GM11168 (cell line): ENCODE measurements around the gene LY86.
"Not testable (repeated sequence)": the region's sequence is repeated elsewhere in the genome, so short reads cannot be mapped to it uniquely, and the experiment has no call there.

Source experiments
- in situ Hi-C: fragments of 300-500 bp; cut with MboI; formaldehyde crosslinking; loops from one replicate; pipeline ENCODE4 v1.12.0; 2022; ENCODE audit warnings: low sequenced_read_pairs; ENCODE audit not compliant: unreplicated experiment

The LY86 gene

DNA sequence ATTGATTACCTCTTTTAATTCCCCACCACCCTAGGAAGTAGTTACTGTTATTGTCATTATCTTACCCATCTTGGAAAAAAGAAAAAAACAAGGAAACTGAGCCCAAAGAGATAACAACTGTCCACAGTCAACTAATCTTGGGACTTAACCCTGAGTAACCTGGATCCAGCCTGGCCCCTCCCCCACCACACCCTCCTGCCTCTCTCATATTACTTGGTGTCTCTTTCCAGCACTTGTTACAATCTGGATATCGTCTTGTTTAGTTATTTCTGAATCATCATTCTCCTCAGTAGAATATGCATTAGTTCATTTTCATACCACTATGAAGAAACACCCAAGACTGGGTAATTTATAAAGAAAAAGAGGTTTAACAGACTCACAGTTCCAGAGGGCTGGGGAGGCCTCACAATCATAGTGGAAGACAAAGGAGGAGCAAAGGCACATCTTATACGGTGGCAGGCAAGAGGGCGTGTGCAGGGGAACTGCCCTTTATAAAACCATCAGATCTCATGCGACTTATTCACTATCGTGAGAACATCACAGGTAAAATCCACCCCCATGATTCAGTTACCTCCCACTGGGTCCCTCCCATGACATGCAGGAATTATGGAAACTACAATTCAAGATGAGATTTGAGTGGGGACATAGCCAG lies 60.3 kb downstream of the LY86 start:
- in situ Hi-C loops = no loop called here

DNA sequence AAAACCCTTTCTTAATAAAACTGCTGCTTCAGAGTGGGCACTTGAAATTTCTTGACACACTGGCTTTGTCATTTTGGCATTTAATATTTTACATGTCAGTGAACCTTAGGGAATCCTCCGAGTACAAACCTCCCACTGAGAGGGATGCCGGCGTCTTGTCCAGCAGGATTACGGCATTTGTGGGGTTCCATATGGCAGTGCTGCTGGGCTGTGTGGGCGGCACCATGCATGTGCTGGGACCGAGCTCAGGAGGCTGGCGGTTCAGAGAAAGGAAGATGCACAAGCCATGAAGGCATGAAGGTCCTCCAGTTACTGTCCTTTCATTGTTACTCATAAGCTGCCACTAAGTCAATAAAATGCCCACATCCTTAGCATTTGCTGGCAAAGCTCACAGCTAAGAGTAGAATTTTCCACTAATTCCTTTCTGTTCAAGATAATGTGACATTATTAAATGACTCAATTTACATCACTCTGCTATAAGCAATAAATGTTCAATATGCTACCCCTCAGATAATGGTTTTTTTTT lies 61.4 kb downstream of the LY86 start:
- in situ Hi-C loops = no loop called here

DNA sequence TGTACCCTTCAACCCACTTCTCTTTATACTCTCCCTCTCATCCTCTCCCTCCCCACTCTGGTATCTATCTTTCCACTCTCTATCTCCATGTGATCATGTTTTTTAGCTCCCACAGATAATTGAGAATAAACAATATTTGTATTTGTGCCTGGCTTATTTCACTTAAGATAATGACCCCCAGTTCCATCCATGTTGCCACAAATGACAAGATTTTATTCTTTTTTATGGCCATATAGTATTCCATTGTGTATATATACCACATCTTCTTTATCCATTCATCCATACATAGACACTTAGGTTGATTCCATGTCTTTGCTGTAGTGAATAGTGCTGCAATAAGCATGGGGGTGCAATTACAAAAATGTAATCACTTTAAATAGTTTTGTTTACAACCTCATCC lies 62.3 kb downstream of the LY86 start:
- in situ Hi-C loops = no loop called here

DNA sequence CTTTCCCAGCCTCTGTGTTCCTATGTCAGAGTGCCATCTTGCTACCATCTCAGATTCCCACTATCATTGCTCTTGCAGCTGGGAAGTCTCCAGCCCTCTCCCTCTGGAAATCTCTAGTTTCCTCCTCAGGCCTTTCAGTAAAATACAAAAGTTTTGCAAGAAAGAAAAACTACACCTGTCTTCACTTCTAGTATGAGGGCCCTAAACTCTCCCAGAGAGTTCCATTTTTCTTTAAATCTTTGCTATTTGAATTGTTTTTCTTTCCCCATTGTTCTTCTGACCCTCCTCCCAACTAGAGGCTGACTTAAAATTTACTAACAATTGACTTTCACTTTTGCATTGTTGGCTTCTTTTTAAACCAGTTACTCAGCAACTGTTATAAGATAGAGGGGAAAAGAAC lies 62.8 kb downstream of the LY86 start:
- in situ Hi-C loops = no loop called here

DNA sequence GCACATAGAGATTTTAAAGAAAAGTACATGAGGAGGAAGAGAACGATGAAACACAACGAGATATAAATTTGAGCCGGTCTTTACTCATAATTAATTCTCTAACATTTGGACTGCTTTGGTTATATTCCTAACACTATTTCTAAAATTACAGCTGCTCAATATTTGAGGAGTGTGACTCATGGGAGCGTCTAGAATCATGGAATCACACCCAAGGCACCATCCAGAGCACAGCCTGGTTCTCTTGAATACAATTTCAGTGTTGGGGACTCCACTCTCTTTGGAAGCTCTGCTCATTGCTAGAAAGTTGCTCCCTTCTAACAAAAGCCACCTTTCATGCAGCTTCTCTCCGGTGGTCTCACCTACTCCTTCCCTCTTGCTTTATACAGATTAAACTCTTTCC lies 64.4 kb downstream of the LY86 start:
- in situ Hi-C loops = no loop called here

DNA sequence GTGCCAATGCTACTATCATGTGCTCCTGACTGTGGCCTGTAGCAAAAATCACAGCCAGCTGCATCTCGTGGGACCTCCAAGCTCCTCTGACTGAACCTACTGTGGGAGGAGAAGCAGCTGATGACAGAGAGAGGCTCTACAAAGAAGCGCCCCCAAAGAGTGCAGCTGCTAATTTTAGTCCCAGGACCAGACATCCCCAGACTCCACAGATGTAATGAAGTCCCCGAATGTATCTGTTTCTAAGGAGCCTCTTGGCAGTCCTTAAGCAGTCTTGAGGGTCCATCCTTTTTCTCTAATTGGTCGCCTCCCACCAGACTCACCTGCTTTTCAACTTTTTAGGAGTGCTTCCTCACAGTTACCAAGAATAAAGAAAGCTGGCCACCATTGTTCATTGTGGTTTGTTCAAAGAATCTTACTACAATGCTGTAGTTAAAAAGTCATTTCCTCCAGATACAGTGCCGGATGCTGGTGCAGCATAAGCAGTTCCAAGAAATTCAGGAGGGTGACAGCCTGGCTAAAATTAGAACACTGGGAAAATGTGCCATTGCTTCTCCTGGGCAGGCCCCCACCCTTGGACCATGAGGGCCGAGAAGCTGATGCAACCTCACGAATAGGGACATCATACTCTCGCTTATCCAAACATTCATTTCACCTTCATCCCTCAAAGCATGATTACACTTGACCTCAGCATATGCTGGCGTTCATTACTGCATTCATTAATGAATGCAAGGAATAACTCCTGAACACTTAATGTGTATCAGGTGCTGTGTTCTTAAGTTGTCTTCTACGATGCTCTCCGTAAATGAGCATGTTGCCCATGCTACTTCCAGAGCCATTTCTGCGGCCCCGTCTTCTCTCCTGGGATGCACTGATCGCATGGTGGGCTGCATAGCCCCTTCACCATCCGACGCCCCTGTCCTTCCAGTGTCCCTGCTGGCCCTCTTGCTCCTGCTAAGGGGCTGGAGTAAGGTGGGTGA lies 66.4 kb downstream of the LY86 start:
- in situ Hi-C loops = no loop called here

DNA sequence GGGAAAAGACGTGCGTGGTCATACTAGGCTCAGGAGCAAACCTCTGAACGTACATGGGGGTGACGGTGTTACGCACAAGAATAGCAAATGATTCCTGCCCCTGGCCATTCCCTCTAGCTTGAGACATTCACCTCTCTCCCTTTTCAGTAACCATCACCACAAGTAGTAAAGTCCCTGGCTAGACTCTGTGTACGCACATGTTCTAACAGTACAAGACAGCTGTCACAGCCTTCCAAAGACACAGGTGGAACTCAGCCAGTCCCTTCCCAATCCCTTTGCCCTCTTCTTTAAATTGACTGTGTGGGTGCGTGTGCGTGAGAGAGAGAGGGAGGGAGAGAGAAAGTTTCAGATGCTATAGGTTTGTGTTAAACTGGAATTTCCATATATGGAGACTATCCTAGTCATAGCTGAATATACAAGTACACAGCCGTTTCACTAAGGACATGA lies 67.3 kb downstream of the LY86 start:
- in situ Hi-C loops = no loop called here

DNA sequence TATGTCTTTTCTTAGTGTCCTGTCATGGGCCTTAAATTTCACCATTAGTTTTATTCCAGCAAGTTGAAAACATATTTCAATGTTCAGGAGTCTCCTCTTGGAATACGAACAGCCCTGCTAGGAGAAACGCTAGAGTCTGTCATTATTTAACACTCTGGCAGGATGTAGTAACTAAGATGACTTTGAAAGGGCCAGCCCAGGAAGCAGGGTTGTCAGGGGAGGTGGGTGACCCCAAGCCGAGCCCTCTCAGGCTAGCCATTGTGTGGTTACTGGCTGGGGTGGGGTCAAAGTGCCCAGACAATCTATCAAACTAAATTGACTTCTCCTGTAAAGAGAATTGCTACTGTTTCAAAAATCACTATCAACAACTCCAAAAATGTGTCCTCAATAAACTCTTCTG lies 67.8 kb downstream of the LY86 start:
- in situ Hi-C loops = no loop called here

DNA sequence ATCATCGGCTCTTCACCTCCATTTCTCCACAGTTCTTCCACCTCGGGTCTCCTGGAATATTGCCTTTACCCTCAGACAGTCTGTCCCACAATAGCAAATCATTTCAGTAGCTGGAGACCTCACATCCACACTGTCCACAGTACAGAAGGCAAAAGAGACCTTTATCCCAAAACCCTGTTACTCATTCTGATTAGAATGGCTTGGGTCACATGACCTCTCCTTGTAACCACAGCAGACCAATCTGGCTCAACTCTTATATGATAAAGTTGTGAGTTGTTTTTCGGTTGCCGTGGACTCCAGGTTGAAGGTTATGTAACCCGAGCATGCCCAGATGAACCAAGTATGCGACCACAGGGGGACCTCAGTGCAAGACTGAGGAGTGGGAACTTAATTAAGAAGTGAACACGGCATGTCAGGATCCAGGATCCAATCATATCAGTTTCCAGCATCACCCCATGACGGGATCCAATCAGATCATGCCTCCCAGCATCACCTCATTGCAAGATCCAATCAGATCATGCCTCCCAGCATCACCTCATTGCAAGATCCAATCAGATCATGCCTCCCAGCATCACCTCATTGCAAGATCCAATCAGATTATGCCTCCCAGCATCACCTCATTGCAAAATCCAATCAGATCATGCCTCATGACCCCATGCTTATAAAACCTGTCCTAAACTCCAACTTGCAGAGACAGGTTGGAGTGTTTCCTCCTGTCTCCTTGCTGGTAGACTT lies 68.7 kb downstream of the LY86 start:
- in situ Hi-C loops = no loop called here

DNA sequence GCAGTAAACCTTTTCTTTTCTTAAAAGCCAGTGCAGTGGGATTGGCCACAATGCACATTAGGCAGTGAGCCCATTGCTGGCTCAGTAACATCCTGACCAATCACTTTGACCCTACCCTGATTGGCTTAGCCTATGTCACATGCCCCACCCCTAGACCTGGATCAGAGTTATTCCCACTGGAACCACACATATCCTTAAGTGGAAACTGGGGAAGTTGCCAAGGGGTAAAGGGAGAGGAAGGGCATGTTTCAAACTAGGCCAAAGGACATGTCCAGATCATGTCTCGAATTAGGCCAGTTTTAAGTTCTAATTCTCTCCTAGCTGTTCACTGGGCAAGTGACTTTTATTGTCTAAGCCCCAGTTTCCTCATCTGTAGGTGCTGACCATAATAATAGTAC lies 69.3 kb downstream of the LY86 start:
- in situ Hi-C loops = no loop called here

DNA sequence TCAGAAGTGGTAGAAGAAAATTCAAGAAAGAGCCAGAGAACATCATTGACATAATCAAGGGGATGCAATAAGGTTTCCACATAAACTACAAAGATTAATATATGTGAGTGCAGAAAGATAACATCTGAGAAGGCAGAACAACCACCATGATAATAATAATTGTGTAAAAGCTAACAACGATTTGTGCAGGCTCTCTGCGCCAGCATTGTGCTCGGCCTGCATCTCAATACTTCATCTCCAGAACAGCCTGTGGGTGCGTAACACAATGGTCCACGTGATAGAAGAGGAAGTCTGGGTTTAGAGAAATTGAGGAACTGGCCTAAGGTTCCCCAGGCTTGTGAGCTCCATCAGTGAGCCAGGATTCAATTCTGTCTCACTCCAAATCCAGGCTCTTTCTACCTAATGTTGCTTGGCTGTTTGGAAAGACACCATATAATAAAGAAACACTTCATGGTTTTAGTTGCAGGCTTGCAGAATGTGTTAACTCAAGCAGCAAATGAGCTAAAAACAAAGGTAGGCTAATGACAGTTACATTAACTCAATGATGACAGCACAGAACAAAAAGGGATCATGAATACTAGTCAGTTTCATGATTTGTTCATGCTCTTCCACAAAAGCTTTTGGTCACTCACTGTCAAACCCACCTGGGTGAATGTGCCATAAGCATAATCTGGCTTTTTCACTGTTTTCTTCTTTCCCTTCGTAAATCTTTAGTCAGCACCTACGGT lies 71.2 kb downstream of the LY86 start:
- in situ Hi-C loops = no loop called here

DNA sequence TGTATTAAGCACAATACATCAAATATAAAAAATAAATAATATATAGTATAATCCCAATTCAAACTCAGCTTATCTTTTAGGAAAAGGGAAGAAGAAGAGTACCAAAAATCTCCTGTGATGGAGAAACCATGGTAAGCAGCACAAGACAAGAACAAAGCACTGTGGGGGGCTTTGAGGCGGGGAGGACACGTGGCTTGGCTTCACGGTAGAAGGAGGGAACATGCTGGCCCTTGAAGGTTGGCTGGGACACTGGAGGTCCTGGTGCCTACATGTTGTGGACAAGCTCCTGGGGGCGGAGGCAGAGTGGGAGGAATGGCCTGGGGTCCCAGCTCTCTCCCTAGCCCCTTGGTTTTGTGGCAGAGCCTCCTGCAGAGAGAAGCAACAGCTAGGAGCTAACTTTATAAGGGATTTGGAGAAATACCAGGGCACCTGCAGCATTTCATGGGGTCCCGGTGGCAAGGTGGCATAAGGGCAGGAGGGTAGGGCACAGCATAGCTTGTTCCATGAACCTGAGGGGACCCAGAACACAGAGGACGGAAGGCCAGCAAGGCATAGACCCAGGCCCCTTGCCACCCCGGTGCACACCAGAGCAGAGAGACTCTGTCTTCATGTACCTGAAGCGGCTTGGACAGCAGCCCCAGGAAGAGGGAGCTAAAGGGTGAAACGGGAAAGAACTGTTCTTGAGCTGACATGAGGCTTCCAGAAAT lies 72.0 kb downstream of the LY86 start:
- in situ Hi-C loops = no loop called here

DNA sequence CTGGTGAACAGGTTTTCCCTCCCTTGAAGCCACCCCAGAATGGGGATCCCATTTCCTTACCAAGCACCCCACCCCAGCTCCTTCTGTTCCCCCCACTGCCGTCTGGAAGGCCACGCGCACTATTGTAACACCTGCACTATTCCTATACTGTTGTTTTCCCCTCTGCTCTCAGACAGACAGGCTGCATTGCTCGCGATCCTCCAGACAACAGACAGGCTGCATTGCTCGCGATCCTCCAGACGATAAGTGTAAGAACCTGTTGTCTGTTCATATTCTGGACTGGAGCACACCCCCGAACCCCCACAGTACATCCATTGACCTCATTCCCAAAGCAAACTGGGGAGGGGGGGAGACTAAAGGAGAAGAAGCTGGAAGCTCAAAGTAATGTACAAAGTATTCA lies 72.7 kb downstream of the LY86 start:
- in situ Hi-C loops = no loop called here

DNA sequence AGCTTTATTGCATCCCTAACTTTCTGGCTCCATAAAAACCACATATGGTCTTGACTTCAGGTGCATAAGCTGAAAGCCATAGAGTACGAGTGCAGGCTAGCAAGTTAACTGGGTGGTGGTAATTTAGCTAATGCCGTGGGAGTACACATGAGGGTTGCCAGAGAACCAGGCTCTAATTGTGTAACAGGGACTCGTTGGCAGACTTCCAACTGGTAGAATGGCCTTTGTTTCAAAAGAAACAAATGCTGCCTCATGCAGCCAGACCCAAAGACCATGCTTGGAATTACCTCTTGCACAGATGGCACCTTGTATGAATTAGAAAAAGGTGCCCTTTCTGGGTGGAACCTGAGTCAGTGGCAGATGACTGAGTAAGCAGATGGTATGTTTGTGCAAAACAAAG lies 73.2 kb downstream of the LY86 start:
- in situ Hi-C loops = no loop called here

DNA sequence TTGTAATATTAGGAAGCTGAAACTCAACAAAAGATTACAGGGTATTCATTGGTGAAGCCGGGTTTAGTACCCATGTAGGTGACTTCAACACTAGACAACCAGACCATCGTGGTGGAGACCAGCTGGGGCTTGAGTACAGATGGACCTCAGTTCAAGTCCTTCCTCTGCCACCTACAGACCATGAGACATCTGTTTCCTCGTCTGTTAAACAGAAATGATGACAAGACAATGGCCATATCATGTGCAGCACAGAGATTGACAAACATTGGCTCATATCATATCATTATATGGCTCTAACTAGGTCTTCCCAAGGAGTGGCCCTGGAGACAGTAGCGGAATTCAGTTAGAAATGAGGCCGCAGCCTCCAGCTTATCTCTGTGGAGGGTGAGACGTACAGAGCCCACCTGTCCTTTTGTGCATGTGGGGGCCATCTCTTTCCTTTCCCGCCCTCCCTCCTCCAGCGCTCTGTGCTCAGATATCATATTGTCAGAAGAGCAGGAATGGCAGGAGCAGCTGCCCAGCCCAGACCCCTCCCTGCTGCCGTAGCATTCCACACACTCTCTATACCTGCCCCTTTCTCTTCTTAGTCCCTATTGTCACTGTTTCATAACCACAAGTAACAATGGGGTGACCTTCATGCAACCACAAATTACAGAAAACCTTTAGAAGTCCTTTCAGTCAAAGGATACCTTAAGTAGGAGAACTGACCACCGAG lies 75.1 kb downstream of the LY86 start:
- in situ Hi-C loops = no loop called here

DNA sequence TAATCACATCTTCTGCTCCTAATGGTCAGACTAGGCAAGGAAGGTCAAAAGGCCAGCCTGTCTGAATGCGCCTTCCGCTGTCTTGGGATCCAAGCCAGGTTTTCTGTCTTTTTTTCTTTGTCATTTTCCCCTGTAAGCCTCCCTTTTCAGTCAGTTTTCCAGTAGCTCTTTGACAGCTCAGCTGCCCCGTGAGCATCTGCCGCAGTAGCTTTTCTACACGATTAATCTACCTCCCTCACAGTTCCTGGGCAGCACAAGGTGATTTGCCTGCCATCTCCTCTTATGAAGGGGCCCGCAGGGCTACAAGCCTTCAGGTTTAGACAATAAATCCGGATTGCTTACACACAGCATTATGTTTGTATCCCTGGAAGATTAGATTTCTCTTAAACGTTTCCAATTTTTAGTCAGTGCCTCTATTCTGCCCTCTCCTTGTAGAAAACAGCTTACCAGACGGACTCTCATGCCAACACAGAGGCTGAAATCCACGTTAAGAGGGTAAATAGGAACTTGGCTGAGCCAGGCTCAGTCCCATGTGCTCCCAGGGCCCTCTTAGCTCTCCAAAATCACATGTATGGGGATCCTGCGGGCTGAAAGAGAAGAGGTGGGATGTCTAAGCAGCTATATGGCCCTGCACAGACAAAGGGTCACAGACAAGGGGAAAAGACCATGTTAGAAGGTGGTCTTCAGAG lies 77.2 kb downstream of the LY86 start:
- in situ Hi-C loops = no loop called here

DNA sequence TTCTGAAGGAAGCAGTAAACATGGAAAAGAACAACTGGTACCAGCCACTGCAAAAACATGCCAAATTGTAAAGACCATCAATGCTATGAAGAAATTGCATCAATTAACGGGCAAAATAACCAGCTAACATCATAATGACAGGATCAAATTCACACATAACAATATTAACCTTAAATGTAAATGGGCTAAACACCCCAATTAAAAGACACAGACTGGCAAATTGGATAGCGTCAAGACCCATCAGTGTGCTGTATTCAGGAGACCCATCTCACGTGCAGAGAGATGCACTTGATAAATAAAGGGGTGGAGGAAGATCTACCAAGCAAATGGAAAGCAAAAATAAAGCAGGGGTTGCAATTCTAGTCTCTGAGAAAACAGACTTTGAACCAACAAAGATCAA lies 81.6 kb downstream of the LY86 start:
- in situ Hi-C loops = not testable (repeated sequence)

DNA sequence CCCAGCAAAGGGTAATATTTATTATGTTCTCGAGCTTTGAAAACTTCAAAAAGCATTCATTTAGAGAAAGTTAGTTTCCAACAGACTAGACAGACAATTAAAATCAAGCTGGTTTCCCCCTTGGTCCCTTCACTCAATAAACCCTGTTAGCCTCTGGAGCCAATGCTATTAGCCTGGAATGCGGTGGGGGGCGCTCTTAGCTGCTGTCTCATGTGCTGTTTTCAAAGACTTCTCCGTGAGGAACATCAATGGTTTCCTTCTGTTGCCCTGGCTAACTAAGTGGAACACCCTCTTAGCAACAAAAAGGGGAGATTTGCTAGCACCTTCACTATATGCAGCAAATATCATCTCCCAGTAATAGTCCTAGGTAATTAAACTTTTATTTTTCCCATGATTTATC lies 86.4 kb downstream of the LY86 start:
- in situ Hi-C loops = loop anchor here (25.0 kb wide), 1 partner anchor 562 kb away; no protein-coding TSS in a partner anchor
